Brain microvascular endothelial cell (primary cell): ENCODE data around the gene FSD1.

Experiments used
- DNase-seq: peaks from one replicate; pipeline ENCODE4 v3.0.0-alpha.2; 2020
- H3K27ac ChIP-seq: fragments of 250-450 bp; sonication (Bioruptor Pico); 2 replicates; pipeline ENCODE4 v1.5.1; 2020; ENCODE audit warnings: mild to moderate bottlenecking, moderate library complexity
- H3K27me3 ChIP-seq: fragments of 250-450 bp; sonication (Bioruptor Pico); replicated peaks from 2 replicates; pipeline ENCODE4 v1.5.1; 2020; ENCODE audit warnings: mild to moderate bottlenecking
- H3K36me3 ChIP-seq: fragments of 250-450 bp; sonication (Bioruptor Pico); replicated peaks from 2 replicates; pipeline ENCODE4 v1.5.1; 2020; ENCODE audit warnings: mild to moderate bottlenecking
- H3K4me3 ChIP-seq: 2 replicates; pipeline ENCODE4 v1.5.1; 2011; ENCODE audit warnings: low read depth, mild to moderate bottlenecking, control low read depth, low read length, moderate library complexity
- CTCF ChIP-seq: IDR thresholded peaks from 2 replicates; pipeline ENCODE4 v1.5.1; 2011; ENCODE audit warnings: low read depth, mild to moderate bottlenecking, moderate library complexity, low read length, control low read depth, inconsistent platforms; ENCODE audit errors: missing control alignments
- in situ Hi-C: cut with HindIII; loops from 2 replicates; pipeline ENCODE4 v1.10.0; 2017; ENCODE audit warnings: low sequenced_read_pairs, low pct_ligation_motif_present

FSD1 gene

GRCh38 chr19:4366666-4367335, 62.4 kb downstream of the FSD1 start:
- Histone ChIP-seq H3K4me3 (no peak overlapping the region), H3K27ac (no peak overlapping the region), H3K36me3 (peaks cover 57% of the 10 kb centered on the region), H3K27me3 (no peaks in the 10 kb centered on the region)
- in situ Hi-C loops, result no loop called here
- TF ChIP-seq CTCF, result no peak
- no peak for DNase-seq

- no peak for TF ChIP-seq CTCF
- Histone ChIP-seq H3K36me3 (peaks cover 52% of the 10 kb centered on the region), H3K27ac (no peak overlapping the region), H3K4me3 (no peak overlapping the region), H3K27me3 (no peaks in the 10 kb centered on the region)
- in situ Hi-C loops, result no loop called here
- no peak for DNase-seq
These were observed 62.9 kb downstream of the FSD1 start for GRCh38 chr19:4367336-4367723.

- no peak overlapping the region for H3K27ac ChIP-seq
- no peak for DNase-seq
- in situ Hi-C loops, result no loop called here
- no peak overlapping the region for H3K4me3 ChIP-seq
- H3K27me3 ChIP-seq, result no peaks in the 10 kb centered on the region
- TF ChIP-seq CTCF, result no peak
- peaks cover 48% of the 10 kb centered on the region for H3K36me3 ChIP-seq
These were observed 63.4 kb downstream of the FSD1 start for GRCh38 chr19:4367781-4368127.

GRCh38 chr19:4368128-4368820, 63.9 kb downstream of the FSD1 start:
- in situ Hi-C loops, result no loop called here
- no peak overlapping the region for H3K27ac ChIP-seq
- no peak for DNase-seq
- TF ChIP-seq CTCF, result no peak
- peaks cover 42% of the 10 kb centered on the region for H3K36me3 ChIP-seq
- H3K27me3 ChIP-seq, result no peaks in the 10 kb centered on the region
- H3K4me3 ChIP-seq, result no peak overlapping the region

- Histone ChIP-seq H3K27ac (no peak overlapping the region), H3K36me3 (peaks cover 32% of the 10 kb centered on the region), H3K4me3 (no peak overlapping the region), H3K27me3 (no peaks in the 10 kb centered on the region)
- in situ Hi-C loops, result no loop called here
- no peak for TF ChIP-seq CTCF
- DNase-seq, result no peak
These were observed 64.9 kb downstream of the FSD1 start for GRCh38 chr19:4369109-4369887.
